ENCODE measurements around the gene LRP1B. TPM values are rescaled to one million over a fixed set of nuclear protein-coding genes. Genes with fewer than 3 reads are reported as not detected.

Gene LRP1B
- polyA plus RNA-seq, 1 donor from 2014 or later, result 12.7 TPM

- no peaks in the 10 kb centered on the region for H3K36me3 ChIP-seq (ENCODE audit: insufficient read depth, low read length)
- TF ChIP-seq EP300 (conservative IDR thresholded peaks at IDR 0.05; ENCODE audit: poor library complexity, severe bottlenecking), result no peak
- no peak for TF ChIP-seq SMC3 (conservative IDR thresholded peaks at IDR 0.05; ENCODE audit: poor library complexity)
- TF ChIP-seq REST (IDR thresholded peaks at IDR 0.05; ENCODE audit: borderline replicate concordance), result no peak
- TF ChIP-seq RAD21 (conservative IDR thresholded peaks at IDR 0.05), result no peak
- TF ChIP-seq MXI1 (conservative IDR thresholded peaks at IDR 0.05; ENCODE audit: poor library complexity, severe bottlenecking), result no peak
- TF ChIP-seq POLR2AphosphoS5 (IDR thresholded peaks at IDR 0.05), result no peak
- TF ChIP-seq TAF1 (IDR thresholded peaks at IDR 0.05; ENCODE audit: low read depth), result no peak
- no peak for TF ChIP-seq CTCF (IDR thresholded peaks at IDR 0.05; ENCODE audit: poor library complexity, severe bottlenecking)
- TF ChIP-seq EZH2 (IDR thresholded peaks at IDR 0.05; ENCODE audit: borderline replicate concordance, insufficient read depth, low read length, poor library complexity, severe bottlenecking), result no peak
- no peaks in the 10 kb centered on the region for H3K79me2 ChIP-seq (replicated peaks; ENCODE audit: insufficient read depth, low read length)
- H3K9me3 ChIP-seq (ENCODE audit: low read length), result no peaks in the 10 kb centered on the region
- H2AFZ ChIP-seq (ENCODE audit: low read depth, low read length), result no peak overlapping the region
- H3K9ac ChIP-seq (ENCODE audit: low read length), result no peak overlapping the region
- no peak overlapping the region for H3K4me3 ChIP-seq (ENCODE audit: low read length)
- no peaks in the 10 kb centered on the region for H3K27me3 ChIP-seq (ENCODE audit: insufficient read depth, low read depth, low read length)
- H3K9me2 ChIP-seq (ENCODE audit: insufficient read depth, low read length), result no peaks in the 10 kb centered on the region
- no peaks in the 10 kb centered on the region for H3F3A ChIP-seq (ENCODE audit: insufficient read depth, low read length, poor library complexity, severe bottlenecking)
- no peak overlapping the region for H3K4me2 ChIP-seq (ENCODE audit: low read length)
- H4K20me1 ChIP-seq (ENCODE audit: insufficient read depth), result no peaks in the 10 kb centered on the region
- no peak overlapping the region for H3K27ac ChIP-seq (ENCODE audit: low read length)
Measured at GRCh38 chr2:141515931-141516330, 614.9 kb downstream of the LRP1B start.

- Histone ChIP-seq H3K27me3 (ENCODE audit: insufficient read depth, low read depth, low read length) (no peaks in the 10 kb centered on the region), H3K4me2 (ENCODE audit: low read length) (no peak overlapping the region), H3K4me3 (ENCODE audit: low read length) (no peak overlapping the region), H3F3A (ENCODE audit: insufficient read depth, low read length, poor library complexity, severe bottlenecking) (no peaks in the 10 kb centered on the region), H3K9ac (ENCODE audit: low read length) (no peak overlapping the region), H3K9me3 (ENCODE audit: low read length) (no peaks in the 10 kb centered on the region), H3K79me2 (replicated peaks; ENCODE audit: insufficient read depth, low read length) (no peaks in the 10 kb centered on the region), H3K27ac (ENCODE audit: low read length) (no peak overlapping the region), H3K36me3 (ENCODE audit: insufficient read depth, low read length) (no peaks in the 10 kb centered on the region), H2AFZ (ENCODE audit: low read depth, low read length) (no peak overlapping the region), H3K9me2 (ENCODE audit: insufficient read depth, low read length) (no peaks in the 10 kb centered on the region), H4K20me1 (ENCODE audit: insufficient read depth) (no peaks in the 10 kb centered on the region)
- TF ChIP-seq CTCF (IDR thresholded peaks at IDR 0.05; ENCODE audit: poor library complexity, severe bottlenecking) (no peak), EZH2 (IDR thresholded peaks at IDR 0.05; ENCODE audit: borderline replicate concordance, insufficient read depth, low read length, poor library complexity, severe bottlenecking) (no peak), MXI1 (conservative IDR thresholded peaks at IDR 0.05; ENCODE audit: poor library complexity, severe bottlenecking) (no peak), REST (IDR thresholded peaks at IDR 0.05; ENCODE audit: borderline replicate concordance) (no peak), TAF1 (IDR thresholded peaks at IDR 0.05; ENCODE audit: low read depth) (no peak), RAD21 (conservative IDR thresholded peaks at IDR 0.05) (no peak), POLR2AphosphoS5 (IDR thresholded peaks at IDR 0.05) (no peak), EP300 (conservative IDR thresholded peaks at IDR 0.05; ENCODE audit: poor library complexity, severe bottlenecking) (no peak), SMC3 (conservative IDR thresholded peaks at IDR 0.05; ENCODE audit: poor library complexity) (no peak)
Measured at GRCh38 chr2:141513853-141514252, 617.0 kb downstream of the LRP1B start.

Measured in neural cell (in vitro differentiated cells).